GM21825 (cell line): ENCODE data around the gene RBFOX1.

Experiments
- ATAC-seq: cut with Tn5 transposase; IDR thresholded peaks from one replicate; pipeline ENCODE4 v1.9.1; 2021; ENCODE audit warnings: mild to moderate bottlenecking, moderate library complexity; ENCODE audit not compliant: unreplicated experiment

Gene RBFOX1

GRCh38 chr16:7334801-7335560 lies 2.3 kb downstream of the RBFOX1 start:
- no peak for ATAC-seq

GRCh38 chr16:7335991-7336634 lies 3.5 kb downstream of the RBFOX1 start:
- ATAC-seq: no peak

- ATAC-seq: no peak
Measured at GRCh38 chr16:7336742-7337141, 4.1 kb downstream of the RBFOX1 start.

- ATAC-seq: no peak
Measured at GRCh38 chr16:7338826-7339225, 6.2 kb downstream of the RBFOX1 start.

- no peak for ATAC-seq
Measured at GRCh38 chr16:7339700-7340099, 7.1 kb downstream of the RBFOX1 start.

GRCh38 chr16:7340938-7341337 lies 8.3 kb downstream of the RBFOX1 start:
- no peak for ATAC-seq

GRCh38 chr16:7342598-7342997 lies 10.0 kb downstream of the RBFOX1 start:
- ATAC-seq: no peak

GRCh38 chr16:7343243-7343642 lies 10.6 kb downstream of the RBFOX1 start:
- ATAC-seq: no peak

- ATAC-seq: no peak
Measured at GRCh38 chr16:7344830-7345780, 12.5 kb downstream of the RBFOX1 start.

- no peak for ATAC-seq
Measured at GRCh38 chr16:7350806-7351205, 18.2 kb downstream of the RBFOX1 start.

- no peak for ATAC-seq
Measured at GRCh38 chr16:7351610-7352510, 19.2 kb downstream of the RBFOX1 start.

GRCh38 chr16:7355758-7356157 lies 23.1 kb downstream of the RBFOX1 start:
- no peak for ATAC-seq

GRCh38 chr16:7361416-7362129 lies 28.9 kb downstream of the RBFOX1 start:
- ATAC-seq: no peak

GRCh38 chr16:7362231-7362630 lies 29.6 kb downstream of the RBFOX1 start:
- ATAC-seq: no peak

- ATAC-seq: no peak
Measured at GRCh38 chr16:7363422-7364417, 31.1 kb downstream of the RBFOX1 start.

GRCh38 chr16:7366041-7366440 lies 33.4 kb downstream of the RBFOX1 start:
- no peak for ATAC-seq

GRCh38 chr16:7366993-7367880 lies 34.6 kb downstream of the RBFOX1 start:
- no peak for ATAC-seq

GRCh38 chr16:7369204-7369603 lies 36.6 kb downstream of the RBFOX1 start:
- ATAC-seq: no peak
